Measurements from ENCODE around the gene TRIM2. TPM values are rescaled to one million over a fixed set of nuclear protein-coding genes. Genes with fewer than 3 reads are reported as not detected.
"Not testable (repeated sequence)": the region's sequence is repeated elsewhere in the genome, so short reads cannot be mapped to it uniquely, and the experiment has no call there.

The TRIM2 gene
- polyA plus RNA-seq, 4 donors: 41.4 to 90.4 (median 78.7) TPM

- no peak for DNase-seq (ENCODE audit: low read depth in 4 of 4, low spot score in 3 of 4)
These were observed 18.1 kb upstream of the TRIM2 start for GRCh38 chr4:153186046-153186728.

- no peak for DNase-seq (ENCODE audit: low read depth in 4 of 4, low spot score in 3 of 4)
These were observed 15.0 kb upstream of the TRIM2 start for GRCh38 chr4:153189016-153189801.

- no peak for DNase-seq (ENCODE audit: low read depth in 4 of 4, low spot score in 3 of 4)
These were observed 12.4 kb upstream of the TRIM2 start for GRCh38 chr4:153191795-153192363.

GRCh38 chr4:153197301-153197700 is 6.9 kb upstream of the TRIM2 start:
- no peak for DNase-seq (ENCODE audit: low read depth in 4 of 4, low spot score in 3 of 4)

GRCh38 chr4:153198719-153199118 is 5.5 kb upstream of the TRIM2 start:
- no peak for DNase-seq (ENCODE audit: low read depth in 4 of 4, low spot score in 3 of 4)

- not testable (repeated sequence) for DNase-seq (ENCODE audit: low read depth in 4 of 4, low spot score in 3 of 4)
These were observed 497 bp upstream of the TRIM2 start for GRCh38 chr4:153203746-153204145.

GRCh38 chr4:153204728-153205648 is 745 bp downstream of the TRIM2 start:
- no peak for DNase-seq (ENCODE audit: low read depth in 4 of 4, low spot score in 3 of 4)

DNA sequence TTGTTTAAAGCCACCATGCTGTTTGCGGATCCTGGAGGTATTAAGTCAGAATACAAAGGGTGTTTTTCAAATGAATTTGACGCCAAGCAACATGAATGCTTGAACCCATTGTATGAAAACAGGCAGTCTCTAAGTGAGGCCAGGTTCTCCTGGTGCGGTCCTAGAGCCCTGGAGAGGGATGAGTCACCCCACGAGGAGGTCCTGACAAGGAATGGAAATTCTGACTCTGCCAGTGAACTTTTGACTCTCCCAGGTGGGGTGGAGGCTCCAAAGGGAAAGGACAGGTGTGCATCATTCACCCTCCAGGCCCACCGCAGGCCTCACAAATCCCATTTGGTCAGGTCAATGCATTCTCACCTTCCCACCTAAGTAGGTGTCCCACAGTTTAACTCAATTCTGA is 1.5 kb downstream of the TRIM2 start:
- no peak for DNase-seq (ENCODE audit: low read depth in 4 of 4, low spot score in 3 of 4)

GRCh38 chr4:153206534-153206933 is 2.3 kb downstream of the TRIM2 start:
- no peak for DNase-seq (ENCODE audit: low read depth in 4 of 4, low spot score in 3 of 4)

GRCh38 chr4:153207027-153207426 is 2.8 kb downstream of the TRIM2 start:
- no peak for DNase-seq (ENCODE audit: low read depth in 4 of 4, low spot score in 3 of 4)

- no peak for DNase-seq (ENCODE audit: low read depth in 4 of 4, low spot score in 3 of 4)
These were observed 3.3 kb downstream of the TRIM2 start for GRCh38 chr4:153207567-153207966.

DNA sequence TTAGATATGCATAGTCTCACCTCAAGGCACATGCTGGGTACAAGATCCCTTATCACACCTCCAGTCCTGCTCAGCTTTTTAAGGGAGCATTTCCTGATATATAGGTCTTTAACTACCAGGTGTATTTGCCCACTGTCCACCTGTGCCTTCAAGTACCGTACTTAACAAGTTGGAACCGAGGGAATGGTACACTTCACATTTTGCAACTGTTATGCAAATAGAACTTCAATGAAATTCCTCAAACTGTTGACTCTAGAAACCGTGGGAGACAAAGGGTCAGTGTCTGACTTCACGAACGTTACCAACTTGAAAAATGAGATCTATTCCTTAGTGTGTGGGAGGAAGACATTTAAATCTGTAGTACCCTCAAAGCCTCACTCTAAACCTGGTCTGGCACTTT is 5.2 kb downstream of the TRIM2 start:
- no peak for DNase-seq (ENCODE audit: low read depth in 4 of 4, low spot score in 3 of 4)

DNA sequence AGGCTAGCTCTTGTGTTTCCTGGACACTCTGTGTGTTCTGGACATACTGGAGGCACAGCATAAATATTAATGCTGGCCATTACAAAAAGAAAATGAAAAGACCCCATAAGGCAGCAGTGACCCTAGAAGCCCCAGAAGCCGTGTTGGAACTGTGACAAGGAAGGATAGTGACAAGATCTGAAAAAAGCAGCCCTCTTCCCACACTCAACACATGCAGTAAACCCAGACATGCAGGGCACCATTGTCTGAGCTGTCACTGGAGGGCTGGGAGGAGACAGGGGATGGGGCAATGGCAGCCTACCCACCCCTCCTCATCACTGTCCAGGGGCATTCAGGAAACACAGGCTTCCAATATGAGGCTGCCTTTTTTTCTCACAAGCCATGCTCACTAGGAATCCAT is 6.5 kb downstream of the TRIM2 start:
- DNase-seq (ENCODE audit: low read depth in 4 of 4, low spot score in 3 of 4): no peak

DNA sequence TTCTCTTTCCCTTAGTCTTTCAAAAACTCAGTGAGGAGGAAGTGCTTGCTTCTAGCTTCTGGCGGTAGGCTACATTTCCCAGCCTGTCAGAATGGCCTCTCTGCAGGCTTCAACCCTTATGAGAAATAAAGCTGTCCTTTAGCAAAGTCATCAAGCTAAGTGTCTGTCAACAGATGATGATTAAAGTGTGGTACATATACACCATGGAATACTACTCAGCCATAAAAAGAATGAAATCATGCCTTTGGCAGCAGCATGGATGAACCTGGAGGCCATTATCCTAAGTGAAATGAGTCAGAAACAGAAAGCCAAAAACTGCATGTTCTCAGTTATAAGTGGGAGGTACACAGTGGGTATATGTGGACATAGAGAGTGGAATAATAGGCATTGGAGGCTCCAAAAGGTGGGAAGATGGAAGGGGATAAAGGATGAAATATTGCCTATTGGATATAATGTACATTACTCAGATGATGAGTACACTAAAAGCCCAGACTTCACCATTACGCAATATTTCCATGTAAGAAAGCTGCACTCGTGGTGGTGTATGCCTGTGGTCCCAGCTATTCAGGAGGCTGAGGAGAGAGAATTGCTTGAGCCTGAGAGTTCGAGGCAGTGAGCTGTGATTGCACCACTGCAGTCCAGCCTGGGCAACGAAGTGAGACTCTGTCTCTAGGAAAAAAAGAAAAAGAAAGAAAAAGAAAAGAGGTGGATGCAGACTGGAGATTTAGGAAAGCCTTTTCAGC is 7.9 kb downstream of the TRIM2 start:
- no peak for DNase-seq (ENCODE audit: low read depth in 4 of 4, low spot score in 3 of 4)

DNA sequence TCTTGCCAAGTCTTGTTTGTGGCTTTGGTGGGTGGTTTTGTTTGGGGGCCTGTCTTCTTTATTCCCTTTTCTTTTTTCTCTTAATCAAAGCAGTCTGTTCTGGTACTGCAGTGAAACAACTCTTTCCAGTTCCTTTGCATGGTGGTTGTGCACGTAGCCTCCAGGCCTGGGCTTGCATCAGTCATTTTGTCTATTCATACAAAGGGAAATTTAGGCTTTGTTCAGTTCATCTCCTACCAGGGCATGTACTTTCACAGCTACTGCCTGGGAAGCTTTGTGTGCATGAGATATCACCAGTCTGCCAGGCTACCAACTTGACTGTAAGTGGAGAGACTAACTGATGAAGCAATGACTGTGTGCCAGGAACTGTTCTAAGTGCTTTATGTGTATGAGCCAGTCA is 8.5 kb downstream of the TRIM2 start:
- DNase-seq (ENCODE audit: low read depth in 4 of 4, low spot score in 3 of 4): no peak

DNA sequence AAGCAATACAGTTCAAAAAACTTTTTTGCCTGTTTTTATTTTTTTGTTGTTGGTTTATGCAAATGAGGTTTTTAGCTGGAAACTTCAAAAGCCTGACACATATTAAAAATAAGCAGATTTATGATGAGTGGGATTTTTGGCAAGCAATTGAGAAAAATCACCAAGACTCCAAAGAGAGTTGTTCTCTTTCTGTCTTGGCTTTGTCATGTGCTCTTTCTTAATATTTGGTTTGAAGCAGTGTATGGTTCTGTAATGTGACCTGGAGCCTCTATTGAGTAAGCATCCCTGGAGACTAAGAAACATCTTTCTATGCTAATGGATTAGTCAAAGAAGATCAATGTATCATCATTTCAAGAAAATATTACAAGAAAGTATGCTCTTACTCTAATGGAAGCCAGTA is 11.7 kb downstream of the TRIM2 start:
- no peak for DNase-seq (ENCODE audit: low read depth in 4 of 4, low spot score in 3 of 4)

- no peak for DNase-seq (ENCODE audit: low read depth in 4 of 4, low spot score in 3 of 4)
These were observed 12.3 kb downstream of the TRIM2 start for GRCh38 chr4:153216546-153216945.

DNA sequence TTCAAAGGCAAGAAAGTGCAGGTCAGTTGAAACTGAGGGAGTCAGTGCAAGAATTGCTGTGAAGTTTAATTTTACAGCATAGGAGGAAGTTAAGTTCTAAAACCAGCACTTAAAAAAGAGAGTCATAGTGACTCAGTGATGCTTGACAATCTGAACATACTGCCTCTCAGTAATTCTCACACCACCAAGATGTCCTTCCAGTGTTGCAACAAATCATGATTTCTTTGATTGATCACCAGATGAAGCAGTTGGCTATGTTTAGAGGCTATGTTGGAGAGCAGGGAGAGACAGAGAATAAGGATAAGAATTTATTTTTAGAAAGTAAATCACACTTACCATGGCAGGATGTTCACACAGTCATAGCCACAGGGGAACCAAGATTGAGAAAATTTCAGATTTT is 13.2 kb downstream of the TRIM2 start:
- no peak for DNase-seq (ENCODE audit: low read depth in 4 of 4, low spot score in 3 of 4)

DNA sequence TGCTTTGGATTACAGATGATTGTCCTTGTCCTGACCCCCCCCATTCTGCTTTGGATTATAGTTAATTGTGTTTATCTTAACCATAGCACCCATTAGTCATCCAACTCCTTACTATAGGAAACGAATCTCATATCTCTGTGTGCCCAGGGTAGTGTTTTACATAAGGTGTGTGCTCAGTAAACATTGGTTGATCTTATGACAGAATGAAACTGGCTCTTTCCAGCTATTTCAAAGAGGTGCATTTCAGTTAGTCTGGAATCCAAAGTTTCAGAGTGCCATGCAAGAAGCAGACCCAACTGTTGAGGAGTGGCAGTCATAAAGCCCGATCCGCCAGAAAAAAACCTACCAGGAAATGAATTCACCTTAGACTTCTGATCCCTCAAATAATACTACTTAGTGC is 14.7 kb downstream of the TRIM2 start:
- no peak for DNase-seq (ENCODE audit: low read depth in 4 of 4, low spot score in 3 of 4)

GRCh38 chr4:153220682-153221395 is 16.6 kb downstream of the TRIM2 start:
- no peak for DNase-seq (ENCODE audit: low read depth in 4 of 4, low spot score in 3 of 4)
